GM18499 (cell line): ENCODE measurements around the gene ATP6V0A1.
"Not testable (repeated sequence)": the region's sequence is repeated elsewhere in the genome, so short reads cannot be mapped to it uniquely, and the experiment has no call there.

Source experiments
- ATAC-seq: cut with Tn5 transposase; IDR thresholded peaks from one replicate; pipeline ENCODE4 v1.9.1; 2021; ENCODE audit warnings: moderate number of reproducible peaks; ENCODE audit not compliant: insufficient read depth, unreplicated experiment

The ATP6V0A1 gene

DNA sequence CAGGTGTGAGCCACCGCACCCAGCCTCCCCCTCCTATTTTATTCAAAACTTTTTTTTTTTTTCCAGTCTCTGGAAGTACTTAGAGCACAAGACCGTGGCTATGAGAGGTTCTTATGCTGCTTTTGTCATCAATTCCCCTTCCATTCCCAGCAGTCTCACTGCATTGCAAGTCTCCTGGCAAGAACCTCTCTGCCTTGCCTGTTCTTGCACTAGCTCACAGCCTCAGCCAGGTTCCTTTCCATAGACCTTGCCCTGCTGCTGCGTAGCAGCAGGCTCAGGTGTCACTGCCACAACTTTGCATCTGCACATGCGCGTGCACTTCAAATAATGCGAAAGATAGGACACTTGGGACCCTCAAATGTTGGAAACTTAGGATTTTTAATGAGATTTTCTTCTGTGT, 15.6 kb downstream of the ATP6V0A1 start:
- no peak for ATAC-seq

- no peak for ATAC-seq
Measured at GRCh38 chr17:42475121-42475520, 16.4 kb downstream of the ATP6V0A1 start.

DNA sequence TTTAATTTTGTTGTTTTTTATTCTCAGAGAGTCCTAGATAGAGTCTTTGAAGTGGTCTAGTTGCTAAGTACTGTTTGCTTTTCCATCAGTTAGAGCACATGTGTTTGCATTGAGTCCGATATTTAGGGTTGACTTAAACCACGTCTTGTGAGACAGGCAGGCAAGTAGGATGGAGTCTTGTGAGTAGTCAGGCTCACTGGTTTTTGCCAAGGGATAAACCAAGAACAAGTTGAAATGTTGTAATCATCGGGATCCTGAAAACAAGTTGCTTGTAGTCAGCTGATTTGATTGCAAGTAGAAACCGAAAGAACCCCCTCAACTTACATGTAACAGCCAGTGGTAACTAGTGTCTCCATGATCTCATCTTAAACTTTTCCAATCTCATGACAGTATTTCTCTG, 17.2 kb downstream of the ATP6V0A1 start:
- no peak for ATAC-seq

DNA sequence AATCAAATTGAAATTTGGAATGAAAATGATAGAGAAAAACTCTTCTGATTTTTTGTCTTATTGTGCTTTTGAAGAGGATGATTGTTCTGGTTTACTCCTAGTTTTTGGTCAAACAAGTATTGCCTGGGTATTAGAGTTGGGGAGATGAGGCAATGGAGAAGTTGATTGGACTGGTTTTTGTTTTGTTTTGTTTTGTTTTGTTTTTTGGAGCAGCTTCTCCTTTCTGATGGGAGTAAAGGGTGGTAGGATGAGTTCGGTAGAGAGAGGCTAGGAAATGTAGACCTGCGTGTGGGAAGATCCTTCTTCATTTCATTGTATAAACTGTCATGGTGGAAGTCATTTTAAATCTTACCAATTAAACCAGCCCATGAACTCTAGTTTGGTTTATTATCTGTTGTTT, 17.7 kb downstream of the ATP6V0A1 start:
- ATAC-seq: no peak

DNA sequence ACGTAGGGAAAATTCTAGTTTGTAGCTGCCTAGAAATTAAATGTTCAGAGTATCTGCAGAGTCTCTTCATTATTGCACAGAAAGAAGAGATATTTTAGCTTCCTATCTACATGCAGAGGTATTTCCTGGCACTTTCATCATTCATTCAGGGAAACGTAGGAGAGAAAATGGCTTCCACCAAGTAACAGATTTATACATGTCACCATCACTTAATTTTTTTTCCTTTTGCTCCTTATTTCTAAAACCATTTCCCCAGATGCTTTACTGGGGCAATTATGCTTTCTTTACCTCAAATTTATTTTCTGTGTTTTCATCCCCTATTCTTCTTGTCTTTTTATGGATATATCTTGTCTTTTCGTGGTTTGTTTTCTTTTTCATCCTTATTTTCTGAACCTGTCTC, 18.5 kb downstream of the ATP6V0A1 start:
- ATAC-seq: no peak

- ATAC-seq: not testable (repeated sequence)
Measured at GRCh38 chr17:42477824-42478223, 19.1 kb downstream of the ATP6V0A1 start.

DNA sequence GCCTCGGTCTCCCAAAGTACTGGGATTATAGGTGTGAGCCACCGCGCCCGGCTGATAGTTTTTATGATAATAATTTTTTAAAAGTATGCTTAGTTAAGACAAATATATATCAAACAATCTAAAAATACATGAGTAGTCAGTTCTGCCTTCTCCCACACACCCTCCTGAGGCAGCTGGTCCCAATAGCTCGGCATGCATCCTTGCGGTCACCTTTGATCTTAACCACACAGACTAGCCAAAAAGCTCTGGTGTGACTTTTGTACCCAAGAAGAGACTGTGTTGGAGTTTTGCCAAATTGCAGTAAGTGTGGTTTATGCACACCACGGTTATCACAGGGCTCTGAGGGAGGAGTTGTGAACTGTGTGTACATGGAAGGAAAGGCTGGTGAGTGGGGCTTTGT, 25.6 kb downstream of the ATP6V0A1 start:
- no peak for ATAC-seq

DNA sequence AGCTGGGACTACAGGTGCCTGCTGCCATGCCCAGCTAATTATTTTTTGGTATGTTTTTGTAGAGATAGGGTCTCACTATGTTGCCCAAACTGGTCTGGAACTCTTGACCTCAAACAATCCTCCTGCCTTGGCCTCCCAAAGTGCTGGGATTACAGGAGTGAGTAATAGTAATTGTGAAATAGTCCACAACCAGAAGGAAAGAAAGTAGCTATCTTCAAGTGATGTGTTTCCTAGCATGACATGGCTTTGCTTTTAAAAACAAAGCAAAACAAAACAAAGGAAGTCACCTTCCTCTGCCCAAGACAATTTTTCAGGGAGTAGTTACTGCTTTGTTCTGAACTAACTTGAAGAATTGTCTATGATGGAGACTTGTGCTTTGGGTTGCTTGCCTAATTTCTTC, 27.0 kb downstream of the ATP6V0A1 start:
- no peak for ATAC-seq

DNA sequence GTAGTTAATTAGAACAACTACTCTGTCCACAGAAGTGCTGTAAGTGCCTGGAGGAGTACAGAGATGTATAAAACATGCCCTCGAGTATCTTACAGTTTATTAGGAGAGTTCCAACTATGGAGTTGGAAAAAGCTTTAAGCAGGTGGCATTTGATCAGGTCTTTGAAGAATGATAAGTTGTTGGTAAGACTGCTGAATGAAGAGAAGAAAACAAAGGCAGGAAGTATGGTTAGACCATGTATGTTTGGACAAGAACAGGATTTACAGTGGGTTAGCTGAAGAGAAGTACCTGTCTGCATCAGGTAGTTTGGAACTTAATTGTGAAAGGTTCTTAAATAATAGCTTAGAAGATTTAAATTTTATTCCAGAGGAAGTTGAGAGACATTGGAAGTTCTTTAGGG, 29.4 kb downstream of the ATP6V0A1 start:
- no peak for ATAC-seq

DNA sequence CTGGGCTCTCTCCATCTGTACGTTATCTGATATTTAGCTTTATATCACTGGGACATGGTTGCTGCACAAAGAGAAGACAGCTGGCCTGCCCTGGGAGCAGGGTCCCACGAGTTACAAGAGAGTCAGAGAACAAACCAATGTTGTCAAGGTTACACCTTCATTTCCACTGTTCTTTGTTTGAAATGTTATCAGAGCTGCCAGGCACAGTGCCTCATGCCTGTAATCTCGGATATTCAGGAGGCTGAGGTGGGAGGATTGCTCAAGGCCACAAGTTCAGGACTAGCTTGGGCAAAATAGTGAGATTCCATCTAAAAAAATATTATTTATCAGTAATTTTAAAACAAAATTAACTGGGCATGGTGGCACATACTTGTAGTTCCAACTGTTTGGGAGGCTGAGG, 34.6 kb downstream of the ATP6V0A1 start:
- ATAC-seq: no peak

GRCh38 chr17:42494673-42495072, 36.0 kb downstream of the ATP6V0A1 start:
- ATAC-seq: no peak

- no peak for ATAC-seq
Measured at GRCh38 chr17:42498828-42499227, 40.1 kb downstream of the ATP6V0A1 start.

- no peak for ATAC-seq
Measured at GRCh38 chr17:42502091-42502490, 43.4 kb downstream of the ATP6V0A1 start.

- no peak for ATAC-seq
Measured at GRCh38 chr17:42502926-42503325, 44.2 kb downstream of the ATP6V0A1 start.

DNA sequence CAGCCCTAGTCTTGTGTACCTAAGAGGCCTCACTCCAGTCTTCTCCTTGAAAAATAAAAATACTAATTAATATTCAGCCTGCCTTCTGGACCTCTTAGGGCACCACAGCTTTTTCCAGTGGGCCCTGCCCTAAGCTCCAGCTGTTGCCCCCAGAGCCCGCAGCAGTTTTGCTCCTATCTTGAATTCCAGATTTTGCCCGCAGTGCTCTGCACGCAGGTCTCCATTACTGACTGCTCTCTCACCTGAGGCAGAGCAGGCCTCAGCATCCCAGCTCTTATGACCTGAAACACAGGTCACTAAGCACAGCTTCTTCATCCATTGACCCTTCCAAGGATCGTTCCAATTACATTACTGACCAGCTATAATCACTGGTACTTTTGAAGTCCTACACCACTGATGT, 49.0 kb downstream of the ATP6V0A1 start:
- no peak for ATAC-seq

DNA sequence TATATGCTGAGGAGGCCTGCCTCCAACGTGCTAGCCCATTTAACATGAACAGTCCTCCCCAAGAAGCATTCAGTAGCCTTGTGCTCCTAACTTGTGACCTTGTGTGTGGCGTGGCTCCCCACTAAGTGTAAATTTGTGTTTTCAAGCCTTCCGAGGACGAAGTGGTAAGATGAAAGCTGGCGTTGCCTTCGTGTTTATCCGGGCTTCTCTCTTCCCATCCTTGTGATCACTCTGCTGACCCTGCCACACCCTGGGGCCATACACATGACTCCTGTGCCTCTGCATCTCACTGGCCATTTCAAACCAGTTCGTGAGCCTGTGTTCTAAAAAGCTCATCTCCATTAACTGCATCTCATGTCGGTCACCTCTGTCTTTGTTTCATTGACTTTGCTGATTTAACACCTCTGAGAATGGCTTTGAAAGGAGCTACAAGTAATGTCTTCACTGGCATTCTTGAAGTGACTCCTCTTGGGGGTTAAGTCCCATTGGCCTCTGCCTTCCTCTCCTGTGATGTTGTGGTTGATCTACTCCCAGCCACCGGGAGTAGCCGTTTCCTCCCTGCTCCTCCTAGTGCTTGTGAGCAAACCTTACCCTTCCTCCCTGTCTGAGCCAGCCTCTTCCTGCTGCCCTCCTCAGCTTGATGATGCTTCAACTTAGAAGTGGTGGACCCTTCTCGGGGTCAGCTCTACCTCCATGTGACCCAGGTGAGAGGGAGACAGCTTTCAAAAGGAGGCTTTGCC, 49.9 kb downstream of the ATP6V0A1 start:
- no peak for ATAC-seq

- no peak for ATAC-seq
Measured at GRCh38 chr17:42509409-42509808, 50.7 kb downstream of the ATP6V0A1 start.

DNA sequence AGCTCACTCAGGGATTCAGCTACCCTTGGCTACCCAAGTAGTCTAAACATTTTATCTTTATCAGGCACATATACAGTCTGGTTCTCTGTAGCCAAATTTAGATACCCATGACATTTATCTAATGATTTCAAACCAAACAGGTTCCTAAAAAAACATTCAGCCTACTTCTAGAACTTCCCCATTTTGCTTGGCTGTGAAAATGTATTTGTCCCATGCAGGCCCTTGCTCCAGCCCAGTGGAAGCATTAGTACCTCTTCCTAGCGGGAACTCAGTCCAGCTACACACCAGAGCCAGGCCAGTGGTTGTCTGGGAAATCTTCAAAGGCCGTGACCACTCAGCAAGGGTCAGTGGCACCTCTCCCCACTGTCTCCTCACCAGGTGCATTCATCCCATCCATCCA, 51.2 kb downstream of the ATP6V0A1 start:
- ATAC-seq: no peak

DNA sequence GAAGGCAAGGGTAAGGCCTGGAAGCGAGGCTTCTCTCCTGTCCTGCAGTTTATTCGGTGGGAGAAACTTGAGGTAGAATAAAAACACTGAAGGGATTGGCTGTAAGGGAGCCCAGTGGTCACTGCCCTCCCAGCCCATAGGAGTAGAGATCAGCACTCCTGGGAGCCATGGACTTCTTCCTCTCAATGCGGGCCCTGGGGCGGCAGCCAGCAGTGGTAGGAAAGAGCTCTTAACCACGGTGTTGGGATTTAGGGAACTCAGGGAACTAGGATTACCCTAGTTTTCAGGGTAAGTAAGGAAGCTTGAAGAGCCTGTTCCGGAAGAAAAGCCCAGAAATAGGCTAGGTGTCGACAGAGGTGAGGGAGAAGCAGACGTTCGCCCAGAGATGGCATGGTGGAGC, 53.6 kb downstream of the ATP6V0A1 start:
- no peak for ATAC-seq

GRCh38 chr17:42512733-42513251, 54.1 kb downstream of the ATP6V0A1 start:
- ATAC-seq: no peak

- ATAC-seq: no peak
Measured at GRCh38 chr17:42513686-42514085, 55.0 kb downstream of the ATP6V0A1 start.

GRCh38 chr17:42514279-42514678, 55.6 kb downstream of the ATP6V0A1 start:
- ATAC-seq: no peak
